GM18861 (cell line): ENCODE data around the gene PSPC1.
"Not testable (repeated sequence)": the region's sequence is repeated elsewhere in the genome, so short reads cannot be mapped to it uniquely, and the experiment has no call there.

Experiments
- ATAC-seq: cut with Tn5 transposase; IDR thresholded peaks from one replicate; pipeline ENCODE4 v1.9.1; 2021; ENCODE audit not compliant: unreplicated experiment

PSPC1 gene

GRCh38 chr13:19764237-19764636, 18.5 kb downstream of the PSPC1 start:
- no peak for ATAC-seq

GRCh38 chr13:19763618-19764017, 19.1 kb downstream of the PSPC1 start:
- no peak for ATAC-seq

GRCh38 chr13:19759669-19760068, 23.1 kb downstream of the PSPC1 start:
- ATAC-seq = no peak

- ATAC-seq = no peak
These were observed 40.1 kb downstream of the PSPC1 start for GRCh38 chr13:19742643-19743042.

- ATAC-seq = no peak
These were observed 44.7 kb downstream of the PSPC1 start for GRCh38 chr13:19737844-19738557.

- no peak for ATAC-seq
These were observed 56.1 kb downstream of the PSPC1 start for GRCh38 chr13:19726611-19727010.

- ATAC-seq = no peak
These were observed 57.4 kb downstream of the PSPC1 start for GRCh38 chr13:19725320-19725719.

- no peak for ATAC-seq
These were observed 62.7 kb downstream of the PSPC1 start for GRCh38 chr13:19720039-19720438.

GRCh38 chr13:19713186-19713965, 69.4 kb downstream of the PSPC1 start:
- ATAC-seq = no peak

GRCh38 chr13:19709782-19710181, 73.0 kb downstream of the PSPC1 start:
- not testable (repeated sequence) for ATAC-seq

GRCh38 chr13:19709039-19709438, 73.7 kb downstream of the PSPC1 start:
- not testable (repeated sequence) for ATAC-seq

GRCh38 chr13:19704256-19704655, 78.5 kb downstream of the PSPC1 start:
- not testable (repeated sequence) for ATAC-seq

GRCh38 chr13:19701619-19702018, 81.1 kb downstream of the PSPC1 start:
- not testable (repeated sequence) for ATAC-seq

- not testable (repeated sequence) for ATAC-seq
These were observed 81.8 kb downstream of the PSPC1 start for GRCh38 chr13:19700963-19701362.

GRCh38 chr13:19695829-19696228, 86.9 kb downstream of the PSPC1 start:
- no peak for ATAC-seq

GRCh38 chr13:19695428-19695827, 87.3 kb downstream of the PSPC1 start:
- no peak for ATAC-seq

GRCh38 chr13:19691447-19691846, 91.3 kb downstream of the PSPC1 start:
- ATAC-seq = not testable (repeated sequence)

GRCh38 chr13:19685437-19685836, 97.3 kb downstream of the PSPC1 start:
- ATAC-seq = no peak

- ATAC-seq = no peak
These were observed 97.7 kb downstream of the PSPC1 start for GRCh38 chr13:19685034-19685433.

GRCh38 chr13:19681517-19681916, 101.2 kb downstream of the PSPC1 start:
- ATAC-seq = no peak

GRCh38 chr13:19680751-19681150, 102.0 kb downstream of the PSPC1 start:
- no peak for ATAC-seq

GRCh38 chr13:19676168-19676567, 106.6 kb downstream of the PSPC1 start:
- no peak for ATAC-seq
